Ovary (tissue), 9 donors: ENCODE measurements around the gene PPIB. TPM values are rescaled to one million over a fixed set of nuclear protein-coding genes. Genes with fewer than 3 reads are reported as not detected.

Source experiments
- DNase-seq, 5 donors: peaks; one replicate each; pipeline ENCODE4 v3.0.0-alpha.2; 2019 to 2020
- H3K27ac ChIP-seq, 2 donors: fragments of 200-600 bp; one replicate each; pipeline versions ENCODE4 v1.5.1 to v1.8.0; 2019 to 2022
- H3K27me3 ChIP-seq: fragments of 200-600 bp; one replicate; pipeline ENCODE4 v1.8.0; 2022
- H3K36me3 ChIP-seq: fragments of 200-600 bp; sonication (generic); one replicate; pipeline ENCODE4 v1.5.1; 2019
- H3K4me1 ChIP-seq: one replicate; pipeline ENCODE4 v1.8.1; 2013; ENCODE audit warnings: mild to moderate bottlenecking, moderate library complexity; ENCODE audit not compliant: insufficient read depth
- H3K4me3 ChIP-seq: fragments of 200-600 bp; sonication (generic); one replicate; pipeline ENCODE4 v1.5.1; 2017
- H3K9me3 ChIP-seq, 2 donors: fragments of 200-600 bp in 1 of 2; sonication (generic) in 1 of 2; one replicate each; pipeline versions ENCODE4 v1.5.1 to v1.8.1; 2013 to 2019; ENCODE audit warnings: mild to moderate bottlenecking in 1 of 2, moderate library complexity in 1 of 2
- CTCF ChIP-seq, 3 donors: fragments of 450-650 bp in 2 of 3; fragments of 200-600 bp in 1 of 3; IDR thresholded peaks; one replicate each; pipeline versions ENCODE4 v1.5.1 to v1.8.0; 2016 to 2022; ENCODE audit warnings: antibody characterized with exemption in 3 of 3, mild to moderate bottlenecking in 1 of 3
- EP300 ChIP-seq: sonication (generic); formaldehyde crosslinking; IDR thresholded peaks from one replicate; pipeline ENCODE4 v1.6.1; 2017; ENCODE audit warnings: antibody characterized with exemption
- POLR2A ChIP-seq: fragments of 450-650 bp; IDR thresholded peaks from one replicate; pipeline ENCODE4 v1.6.1; 2017; ENCODE audit warnings: antibody characterized with exemption, mild to moderate bottlenecking, moderate library complexity
- WGBS, 3 donors: extraction: QIAGEN DNeasy Blood & Tissue Kit in 1 of 3; methylation state at CpG; one replicate each; pipeline versions ENCODE4 v1.1.5 to v1.1.7; 2013 to 2017; 5-methylcytosine and 5-hydroxymethylcytosine counted together
- intact Hi-C, 4 donors: fragments of 100-400 bp; cut with DNase I; formaldehyde crosslinking; loops; one replicate each; pipeline versions ENCODE4 v1.11.0 to v1.15.1; 2022 to 2023
- polyA plus RNA-seq, 2 donors: library from polyadenylated mRNA; stranded (reverse); fragments of 200-250 nt in 1 of 2; fragments of 350-450 nt in 1 of 2; fragmentation: Illumina TruSeq in 1 of 2; extraction: RNeasy Lipid Tissue Mini Kit (QIAGEN cat#74804) in 1 of 2; gene quantifications; one replicate each; pipeline ENCODE4 v1.2.3, GENCODE V29; 2013 to 2014
- total RNA-seq, 7 donors: library from RNA; depleted of rRNA in 2 of 7; stranded (reverse); fragments of >200 nt in 2 of 7; fragmentation: NEBNext Ultra II Directional in 3 of 7; extraction: Animal tissue kit (Norgen Biotek cat#: 25700) in 3 of 7; gene quantifications; one replicate each; pipeline versions ENCODE4 v1.1.0 to v1.2.4, GENCODE V29; 2016 to 2023
- donor health status: DM: no; HTN: no; CAD: no; lungs with moderate emphysema.
- donor health status: DM: no; HTN: no; CAD: no.
- donor health status: Bipolar disorder and iron deficiency.
- donor health status: DM: yes; HTN: yes; CAD: no.
- donor health status: DM: no; HTN: no; CAD: no.
- donor health status: DM: yes; HTN: yes; CAD: no.

Gene PPIB
- total and polyA plus RNA-seq, 9 donors = 201 to 589 (median 393) TPM

- no peaks in the 10 kb centered on the region for H3K36me3 ChIP-seq
- intact Hi-C loops = no loop called here
- no peak overlapping the region for H3K27ac ChIP-seq
- DNase-seq = peak in 1 of 5 donors; percentile 8
- no peaks in the 10 kb centered on the region for H3K9me3 ChIP-seq
- 83 to 92% (median 90%) methylated on average over 4 of the region's 4 CpGs for WGBS, 3 donors
- TF ChIP-seq EP300 (no peak), POLR2A (no peak), CTCF (IDR thresholded peaks at IDR 0.05) (no peak)
- no peaks in the 10 kb centered on the region for H3K27me3 ChIP-seq
- H3K4me3 ChIP-seq = no peak overlapping the region
- peaks cover 4% of the 10 kb centered on the region for H3K4me1 ChIP-seq
Observed at GRCh38 chr15:64138331-64138941, 24.4 kb downstream of the PPIB start.

GRCh38 chr15:64137226-64137833, 25.5 kb downstream of the PPIB start:
- 68 to 74% (median 69%) methylated on average over 6 to 8 of the region's 8 CpGs for WGBS, 3 donors
- no peak overlapping the region for H3K27ac ChIP-seq
- no peaks in the 10 kb centered on the region for H3K36me3 ChIP-seq
- H3K9me3 ChIP-seq = no peaks in the 10 kb centered on the region
- intact Hi-C loops = no loop called here
- TF ChIP-seq EP300 (no peak), POLR2A (no peak), CTCF (IDR thresholded peaks at IDR 0.05) (no peak)
- H3K27me3 ChIP-seq = no peaks in the 10 kb centered on the region
- no peak for DNase-seq
- H3K4me1 ChIP-seq = peaks cover 4% of the 10 kb centered on the region
- no peak overlapping the region for H3K4me3 ChIP-seq

- WGBS, 3 donors = 74 to 88% (median 80%) methylated on average over 7 of the region's 7 CpGs
- H3K36me3 ChIP-seq = no peaks in the 10 kb centered on the region
Observed at GRCh38 chr15:64136347-64136746, 26.5 kb downstream of the PPIB start.

GRCh38 chr15:64134345-64134829, 28.4 kb downstream of the PPIB start:
- Histone ChIP-seq H3K27ac (peak overlapping the region in 1 of 2 donors; percentile 3), H3K4me1 (peaks cover 4% of the 10 kb centered on the region), H3K4me3 (no peak overlapping the region), H3K27me3 (no peaks in the 10 kb centered on the region), H3K9me3 (no peaks in the 10 kb centered on the region), H3K36me3 (no peaks in the 10 kb centered on the region)
- intact Hi-C loops = no loop called here
- WGBS, 3 donors = 34 to 68% (median 37%) methylated on average over 8 to 9 of the region's 9 CpGs
- TF ChIP-seq EP300 (no peak), CTCF (IDR thresholded peaks at IDR 0.05) (no peak), POLR2A (no peak)
- peak in 4 of 5 donors; percentile 45 to 66 (median 54) for DNase-seq

More at GRCh38 chr15:64136347-64136746, 26.5 kb downstream of the PPIB start:
- Histone ChIP-seq H3K4me3 (no peak overlapping the region), H3K9me3 (no peaks in the 10 kb centered on the region), H3K4me1 (peaks cover 4% of the 10 kb centered on the region), H3K27ac (no peak overlapping the region), H3K27me3 (no peaks in the 10 kb centered on the region)
- no peak for DNase-seq
- TF ChIP-seq CTCF (IDR thresholded peaks at IDR 0.05) (no peak), POLR2A (no peak), EP300 (no peak)
- intact Hi-C loops = no loop called here
